HG02938 (cell line): ENCODE measurements around the gene ZNF618.

Experiments used
- ATAC-seq: cut with Tn5 transposase; IDR thresholded peaks from one replicate; pipeline ENCODE4 v1.9.1; 2021; ENCODE audit warnings: mild to moderate bottlenecking, moderate library complexity; ENCODE audit not compliant: unreplicated experiment

Gene ZNF618

DNA sequence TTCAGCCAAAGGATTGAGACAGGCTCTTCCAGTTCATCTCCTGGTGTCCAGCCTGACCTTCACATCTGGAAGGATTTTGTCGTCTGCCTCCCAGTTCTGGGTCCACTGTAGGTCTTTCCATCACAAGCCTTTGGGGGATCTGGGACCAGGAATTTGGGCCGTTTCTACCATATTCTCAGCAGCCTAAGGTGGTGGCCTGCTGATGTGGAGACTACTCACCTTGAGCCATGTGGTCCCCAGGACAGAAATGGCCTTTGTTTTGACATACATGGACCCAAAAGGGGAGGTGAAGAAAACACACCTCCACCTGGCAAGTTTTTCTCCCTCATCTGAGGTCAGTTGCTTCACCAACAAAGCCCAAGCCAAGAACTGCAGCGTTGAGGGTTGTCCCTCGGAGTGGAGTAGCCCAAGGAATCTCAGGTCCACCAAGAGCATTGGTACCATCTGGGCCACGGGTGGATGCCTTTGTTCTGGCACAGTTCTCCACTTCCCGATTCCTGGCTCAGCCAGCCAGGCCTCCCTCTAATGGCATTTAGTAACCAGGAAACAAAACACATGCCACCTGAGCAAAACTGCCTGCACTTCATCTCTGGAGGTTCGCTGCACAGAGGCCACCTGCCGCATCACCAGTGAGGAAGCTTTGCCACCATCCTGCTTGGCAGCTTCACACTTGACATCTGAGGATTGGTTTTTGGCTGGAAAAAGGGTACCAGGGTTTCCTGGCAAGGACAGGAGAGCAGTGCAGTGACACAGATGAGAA lies 177.3 kb downstream of the ZNF618 start:
- ATAC-seq: no peak

DNA sequence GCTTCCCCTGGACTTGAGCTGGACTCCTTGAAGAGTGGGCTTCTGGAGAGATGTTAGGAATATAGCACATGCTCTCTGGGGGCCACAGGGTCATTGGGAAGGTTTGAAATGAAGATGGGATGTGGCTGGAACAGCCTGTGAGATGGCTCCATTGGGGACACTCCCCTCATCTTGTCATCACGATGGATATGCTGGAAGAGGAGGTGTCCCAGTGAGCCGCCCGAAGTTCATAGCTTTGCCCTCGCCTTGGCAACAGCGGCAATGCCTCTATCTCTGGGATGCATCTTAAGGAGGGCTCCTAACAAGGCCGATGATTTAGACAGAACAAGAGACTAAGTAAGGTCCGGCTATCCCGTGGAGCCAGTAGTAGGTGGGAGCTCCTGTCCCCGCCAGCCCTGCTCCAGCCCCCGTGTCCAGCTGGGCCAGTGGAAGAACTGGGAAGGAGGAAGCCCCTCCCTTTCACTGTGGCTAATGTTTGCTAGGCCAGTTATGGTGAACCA lies 178.1 kb downstream of the ZNF618 start:
- no peak for ATAC-seq

DNA sequence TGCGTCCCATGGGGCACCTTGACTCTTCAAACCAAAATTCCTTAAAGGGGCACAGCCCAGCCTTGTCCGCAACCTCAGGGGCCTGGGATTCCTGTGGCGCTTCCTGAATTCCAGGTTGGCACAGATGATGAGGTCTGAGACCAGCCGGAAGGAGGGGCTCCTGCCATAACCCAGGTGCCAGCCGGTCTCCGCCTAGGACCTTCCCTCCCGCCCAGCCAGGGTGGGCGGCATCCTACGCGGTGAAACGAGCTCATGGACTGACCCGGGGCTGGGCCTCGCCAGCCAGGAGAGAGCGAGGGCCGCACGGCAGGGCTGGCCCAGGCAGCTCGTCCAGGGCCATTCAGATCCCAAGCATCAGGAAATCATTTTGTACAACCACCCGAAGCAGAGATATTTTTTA lies 179.0 kb downstream of the ZNF618 start:
- ATAC-seq: no peak

- no peak for ATAC-seq
Observed at GRCh38 chr9:114055894-114056293, 179.8 kb downstream of the ZNF618 start.

DNA sequence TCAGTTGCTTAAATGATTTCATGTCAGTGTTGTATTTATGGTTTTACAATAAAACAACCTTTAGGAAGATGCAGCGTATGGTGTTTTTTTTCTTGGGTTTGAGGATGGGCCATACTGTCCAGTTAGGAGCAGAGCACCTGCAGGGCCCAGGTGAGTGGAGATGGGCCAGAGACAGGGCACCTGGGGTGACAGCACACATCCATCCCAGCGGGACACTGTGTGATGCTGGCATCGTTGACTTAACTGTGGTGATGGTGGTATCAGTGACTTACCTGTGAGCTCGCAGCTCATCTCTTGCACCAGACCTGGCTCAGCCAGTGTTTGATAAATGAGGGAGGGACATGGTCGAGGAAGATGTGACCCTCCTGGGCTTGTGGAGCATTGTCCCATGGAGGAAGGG lies 180.4 kb downstream of the ZNF618 start:
- no peak for ATAC-seq

- ATAC-seq: no peak
Observed at GRCh38 chr9:114057161-114057885, 181.2 kb downstream of the ZNF618 start.

DNA sequence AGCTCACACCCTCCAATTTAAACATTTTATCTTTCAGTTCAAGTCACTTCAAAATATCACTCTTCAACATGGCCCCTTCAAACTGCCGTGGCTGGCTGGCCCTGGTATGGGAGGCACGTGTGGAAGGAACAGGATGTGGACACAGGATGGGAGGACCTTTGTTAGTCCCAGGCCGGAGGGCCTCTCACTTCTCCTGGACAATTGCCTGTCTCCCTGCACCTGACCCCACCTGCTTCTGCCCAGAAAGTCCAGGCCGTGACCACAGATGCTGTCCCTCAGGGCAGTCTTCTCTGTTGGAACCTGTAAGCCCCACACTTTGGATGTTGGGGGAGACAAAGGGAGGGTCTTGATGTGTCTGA lies 182.6 kb downstream of the ZNF618 start:
- no peak for ATAC-seq

GRCh38 chr9:114059047-114059803 lies 183.1 kb downstream of the ZNF618 start:
- no peak for ATAC-seq

DNA sequence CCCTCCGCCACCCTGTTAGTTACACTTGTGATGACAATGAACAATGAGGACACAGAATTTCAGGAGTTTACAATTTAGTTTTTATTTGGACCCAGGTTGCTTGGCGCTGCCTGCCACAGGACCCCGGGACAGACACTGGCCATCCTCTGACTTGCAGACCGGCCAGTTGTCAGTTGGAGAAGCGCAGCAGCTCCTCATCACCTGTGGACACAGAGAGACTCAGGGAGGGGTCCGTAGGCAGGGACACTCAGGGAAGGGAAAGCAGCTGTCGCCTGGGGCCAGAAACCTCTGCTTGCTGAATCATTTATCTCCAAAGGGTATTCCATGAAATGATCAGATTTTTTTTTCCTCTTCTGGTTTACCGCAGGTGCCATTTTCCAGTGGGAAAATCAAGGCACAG lies 184.0 kb downstream of the ZNF618 start:
- no peak for ATAC-seq

DNA sequence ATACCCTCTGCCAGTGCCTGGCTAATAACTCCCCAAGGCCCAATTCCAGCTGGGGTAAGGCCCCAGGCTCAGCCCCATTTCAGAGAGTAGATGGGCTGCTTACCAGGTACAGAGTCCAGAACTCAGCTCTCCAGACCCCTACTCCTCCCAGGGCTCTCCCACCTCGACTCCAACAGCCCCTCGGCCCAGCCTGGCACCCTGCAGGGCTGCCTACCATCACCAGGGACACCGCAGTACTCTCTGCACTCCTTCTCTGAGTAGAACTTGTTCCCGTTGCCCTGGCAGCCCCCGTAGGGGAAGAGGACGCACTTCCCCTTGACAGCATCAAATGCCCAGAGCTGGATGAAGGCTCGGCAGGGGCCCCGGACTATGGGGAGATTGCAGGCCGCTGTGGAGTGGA lies 184.6 kb downstream of the ZNF618 start:
- ATAC-seq: no peak

GRCh38 chr9:114061292-114061691 lies 185.2 kb downstream of the ZNF618 start:
- ATAC-seq: no peak

- no peak for ATAC-seq
Observed at GRCh38 chr9:114061830-114062474, 185.8 kb downstream of the ZNF618 start.

DNA sequence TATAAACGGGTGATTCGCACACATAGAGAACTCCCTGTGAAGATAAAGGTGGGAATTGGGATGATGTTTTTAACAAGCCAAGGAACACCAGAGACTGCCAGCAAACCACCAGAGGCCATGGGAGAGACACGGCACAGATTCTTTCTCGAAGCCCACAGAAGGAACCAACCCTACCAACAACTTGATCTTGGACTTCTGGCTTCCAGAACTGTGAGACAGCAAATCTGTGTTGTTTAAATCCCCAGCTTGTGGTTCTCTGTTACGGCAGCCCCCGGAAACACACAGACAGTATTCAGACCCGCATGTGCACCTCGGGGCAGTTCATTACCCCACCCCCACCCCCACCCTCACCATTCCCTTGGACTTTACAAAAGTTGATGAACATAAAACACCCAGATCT lies 189.2 kb downstream of the ZNF618 start:
- no peak for ATAC-seq

- no peak for ATAC-seq
Observed at GRCh38 chr9:114069476-114070187, 193.5 kb downstream of the ZNF618 start.

GRCh38 chr9:114070188-114071103 lies 194.3 kb downstream of the ZNF618 start:
- ATAC-seq: no peak

DNA sequence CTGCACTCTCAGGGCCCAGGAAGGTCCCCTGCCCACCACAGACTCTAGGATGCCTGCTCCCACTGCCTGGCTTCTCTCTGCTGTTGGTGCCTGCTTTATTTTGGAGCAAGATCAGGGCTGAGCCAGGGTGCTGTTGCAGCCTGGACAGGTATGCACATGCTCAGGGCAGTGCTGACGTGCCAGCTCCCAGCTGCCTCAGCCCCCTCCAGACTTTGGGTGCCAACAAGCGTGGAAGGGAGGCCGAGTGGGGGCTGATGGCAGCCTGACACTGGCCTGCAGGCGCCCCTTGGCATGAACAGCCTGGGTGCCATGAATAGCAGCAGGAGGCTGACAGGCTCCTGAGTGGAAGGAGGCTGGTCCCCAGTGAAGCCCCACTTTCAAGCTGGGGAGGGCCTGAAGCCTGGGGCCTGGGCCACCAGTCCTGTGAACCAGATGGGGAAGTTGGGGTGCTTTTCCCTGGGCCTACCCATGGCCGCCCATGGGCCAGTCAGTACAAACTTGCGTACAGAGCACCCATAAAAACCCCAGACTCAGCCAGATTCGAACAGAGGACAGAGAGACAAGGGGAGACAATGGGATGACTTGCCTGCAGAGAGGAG lies 195.2 kb downstream of the ZNF618 start:
- no peak for ATAC-seq

- ATAC-seq: no peak
Observed at GRCh38 chr9:114072184-114073140, 196.4 kb downstream of the ZNF618 start.

GRCh38 chr9:114075602-114076001 lies 199.5 kb downstream of the ZNF618 start:
- no peak for ATAC-seq
